Nephron (organoid): ENCODE measurements around the gene DOK7.

ENCODE experiments used
- H3K27ac Mint-ChIP-seq, 3 experiments: 2 replicates each; pipeline ENCODE4 v1.8.0; 2020; ENCODE audit warnings: mixed read lengths in 3 of 3, mild to moderate bottlenecking in 2 of 3, moderate library complexity in 1 of 3
- H3K27me3 Mint-ChIP-seq: 2 replicates; pipeline ENCODE4 v1.8.0; 2021; ENCODE audit warnings: low read depth, mild to moderate bottlenecking, moderate library complexity, mixed read lengths
- H3K36me3 Mint-ChIP-seq: 2 replicates; pipeline ENCODE4 v1.8.0; 2020; ENCODE audit warnings: low read depth, mixed read lengths
- H3K4me1 Mint-ChIP-seq: 2 replicates; pipeline ENCODE4 v1.8.0; 2020; ENCODE audit warnings: mixed read lengths
- H3K4me3 Mint-ChIP-seq, 3 experiments: 2 replicates each; pipeline ENCODE4 v1.8.0; 2020; ENCODE audit warnings: mild to moderate bottlenecking in 3 of 3, mixed read lengths in 3 of 3, moderate library complexity in 2 of 3
- H3K9me3 Mint-ChIP-seq: 2 replicates; pipeline ENCODE4 v1.8.0; 2020; ENCODE audit warnings: mixed read lengths
- CTCF ChIP-seq, 3 experiments: fragments of 200-600 bp; sonication (generic); IDR thresholded peaks; one replicate each; pipeline ENCODE4 v1.5.0; 2021; ENCODE audit warnings: antibody characterized with exemption in 3 of 3; ENCODE audit not compliant: unreplicated experiment in 3 of 3

Gene DOK7

GRCh38 chr4:3485011-3485791, 22.1 kb downstream of the DOK7 start:
- H3K4me1 Mint-ChIP-seq, result peaks cover 22% of the 10 kb centered on the region
- H3K27me3 Mint-ChIP-seq, result peaks cover 17% of the 10 kb centered on the region
- no peaks in the 10 kb centered on the region for H3K9me3 Mint-ChIP-seq
- H3K27ac Mint-ChIP-seq, result no peak overlapping the region
- no peak overlapping the region for H3K4me3 Mint-ChIP-seq
- H3K36me3 Mint-ChIP-seq, result no peaks in the 10 kb centered on the region
- TF ChIP-seq CTCF (IDR thresholded peaks at IDR 0.05; ENCODE audit: unreplicated experiment in 3 of 3), result no peak

GRCh38 chr4:3485886-3486540, 22.9 kb downstream of the DOK7 start:
- H3K4me3 Mint-ChIP-seq, result no peak overlapping the region
- no peak for TF ChIP-seq CTCF (IDR thresholded peaks at IDR 0.05; ENCODE audit: unreplicated experiment in 3 of 3)
- H3K9me3 Mint-ChIP-seq, result no peaks in the 10 kb centered on the region
- H3K27ac Mint-ChIP-seq, result no peak overlapping the region
- H3K36me3 Mint-ChIP-seq, result no peaks in the 10 kb centered on the region
- peaks cover 23% of the 10 kb centered on the region for H3K27me3 Mint-ChIP-seq
- H3K4me1 Mint-ChIP-seq, result peaks cover 16% of the 10 kb centered on the region

- Mint-ChIP-seq H3K4me3 (no peak overlapping the region), H3K36me3 (no peaks in the 10 kb centered on the region), H3K9me3 (no peaks in the 10 kb centered on the region), H3K4me1 (peaks cover 13% of the 10 kb centered on the region), H3K27ac (peak overlapping the region in 1 of 3 experiments; percentile 56), H3K27me3 (peaks cover 31% of the 10 kb centered on the region)
- no peak for TF ChIP-seq CTCF (IDR thresholded peaks at IDR 0.05; ENCODE audit: unreplicated experiment in 3 of 3)
These were observed 23.7 kb downstream of the DOK7 start for GRCh38 chr4:3486541-3487540.

GRCh38 chr4:3487861-3488260, 24.8 kb downstream of the DOK7 start:
- H3K36me3 Mint-ChIP-seq, result no peaks in the 10 kb centered on the region
- H3K27me3 Mint-ChIP-seq, result peaks cover 31% of the 10 kb centered on the region
- H3K27ac Mint-ChIP-seq, result no peak overlapping the region
- H3K4me3 Mint-ChIP-seq, result no peak overlapping the region
- H3K9me3 Mint-ChIP-seq, result no peaks in the 10 kb centered on the region
- no peak for TF ChIP-seq CTCF (IDR thresholded peaks at IDR 0.05; ENCODE audit: unreplicated experiment in 3 of 3)
- peaks cover 15% of the 10 kb centered on the region for H3K4me1 Mint-ChIP-seq

- Mint-ChIP-seq H3K4me3 (no peak overlapping the region), H3K27me3 (peaks cover 31% of the 10 kb centered on the region), H3K36me3 (no peaks in the 10 kb centered on the region), H3K4me1 (peaks cover 9% of the 10 kb centered on the region), H3K9me3 (no peaks in the 10 kb centered on the region), H3K27ac (no peak overlapping the region)
- no peak for TF ChIP-seq CTCF (IDR thresholded peaks at IDR 0.05; ENCODE audit: unreplicated experiment in 3 of 3)
These were observed 25.7 kb downstream of the DOK7 start for GRCh38 chr4:3488820-3489219.
